PFSK-1 (cell line): ENCODE measurements around the gene PRDX3.

ENCODE experiments used
- FOXP2 ChIP-seq: optimal IDR thresholded peaks from 2 replicates; pipeline ENCODE3; 2011; ENCODE audit warnings: borderline replicate concordance, control low read depth, inconsistent platforms; ENCODE audit not compliant: insufficient read depth; ENCODE audit errors: extremely low read length, extremely low read depth
- POLR2AphosphoS5 ChIP-seq: IDR thresholded peaks from 2 replicates; pipeline ENCODE4 v1.6.1; 2012; ENCODE audit warnings: low read depth, mild to moderate bottlenecking, control low read depth, low read length, moderate library complexity
- REST ChIP-seq, 2 experiments: IDR thresholded peaks; 2 replicates each; pipeline versions ENCODE4 v1.6.1 to v1.8.0; 2011 to 2012; ENCODE audit warnings: low read depth in 2 of 2, low read length in 2 of 2, control low read depth in 1 of 2, inconsistent platforms in 1 of 2, mild to moderate bottlenecking in 1 of 2, moderate library complexity in 1 of 2; ENCODE audit not compliant: insufficient read depth in 1 of 2
- SIN3A ChIP-seq: IDR thresholded peaks from 2 replicates; pipeline ENCODE4 v1.6.1; 2012; ENCODE audit warnings: mild to moderate bottlenecking, low read length, moderate library complexity, borderline replicate concordance; ENCODE audit not compliant: insufficient read depth
- TAF1 ChIP-seq: IDR thresholded peaks from 2 replicates; pipeline ENCODE4 v1.6.1; 2012; ENCODE audit warnings: low read length, control low read depth, borderline replicate concordance; ENCODE audit not compliant: insufficient read depth

The PRDX3 gene

DNA sequence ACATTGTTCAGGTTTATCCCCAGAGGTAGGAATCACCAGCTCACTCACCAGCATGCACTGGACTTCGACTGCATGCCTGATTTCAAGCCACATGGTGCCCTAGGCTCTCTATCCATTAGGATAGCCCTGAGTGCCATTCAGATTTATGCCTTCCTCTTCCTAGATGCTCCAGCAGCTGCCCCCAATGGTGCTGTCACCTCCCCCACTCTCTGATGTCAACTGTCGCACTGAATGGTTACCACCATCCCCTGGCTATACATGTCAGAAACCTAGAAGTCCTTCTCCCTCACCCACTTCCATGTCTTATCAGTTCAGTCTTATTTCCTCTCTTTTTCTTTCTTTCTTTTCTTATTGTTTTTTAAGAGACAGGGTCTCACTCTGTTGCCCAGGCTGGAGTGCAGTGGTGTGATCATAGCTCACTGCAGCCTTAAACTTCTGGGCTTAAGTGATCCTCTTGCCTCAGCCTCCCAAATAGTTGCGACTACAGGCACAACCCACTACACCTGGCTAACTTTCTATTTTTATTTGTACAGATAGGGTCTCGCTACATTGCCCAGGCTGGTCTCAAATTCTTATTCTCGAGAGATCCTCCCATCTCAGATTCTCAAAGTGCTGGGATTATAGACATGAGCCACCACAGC is 16.0 kb downstream of the PRDX3 start:
- TF ChIP-seq FOXP2 (no peak), SIN3A (no peak), TAF1 (no peak)

GRCh38 chr10:119161680-119162451 is 16.7 kb downstream of the PRDX3 start:
- TF ChIP-seq SIN3A (no peak), REST (IDR thresholded peaks at IDR 0.05; ENCODE audit: insufficient read depth in 1 of 2, low read depth in 2 of 2, low read length in 2 of 2) (no peak), POLR2AphosphoS5 (no peak), TAF1 (no peak), FOXP2 (no peak)

GRCh38 chr10:119159332-119159731 is 19.3 kb downstream of the PRDX3 start:
- TF ChIP-seq SIN3A (no peak), POLR2AphosphoS5 (no peak), FOXP2 (no peak), REST (IDR thresholded peaks at IDR 0.05; ENCODE audit: insufficient read depth in 1 of 2, low read depth in 2 of 2, low read length in 2 of 2) (no peak), TAF1 (no peak)

DNA sequence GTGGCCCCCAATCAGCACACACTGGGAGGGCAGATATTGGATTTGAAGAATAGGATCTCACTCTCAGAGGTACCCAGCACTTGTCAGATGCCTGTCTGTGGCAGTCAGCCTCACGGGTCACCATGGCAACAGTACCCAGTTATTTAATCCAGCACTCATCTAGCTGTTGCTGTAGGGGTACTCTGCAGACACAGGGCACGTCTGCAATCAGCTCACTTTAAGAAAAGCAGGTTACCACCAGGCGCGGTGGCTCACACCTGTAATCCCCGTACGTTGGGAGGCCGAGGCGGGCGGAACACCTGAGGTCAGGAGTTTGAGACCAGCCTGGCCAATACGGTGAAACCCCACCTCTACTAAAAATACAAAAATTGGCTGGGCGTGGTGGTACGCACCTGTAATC is 25.0 kb downstream of the PRDX3 start:
- TF ChIP-seq TAF1 (no peak), FOXP2 (no peak), SIN3A (no peak), POLR2AphosphoS5 (no peak), REST (IDR thresholded peaks at IDR 0.05; ENCODE audit: insufficient read depth in 1 of 2, low read depth in 2 of 2, low read length in 2 of 2) (no peak)

- no peak for TF ChIP-seq TAF1
- TF ChIP-seq POLR2AphosphoS5 = no peak
- TF ChIP-seq REST (IDR thresholded peaks at IDR 0.05; ENCODE audit: insufficient read depth in 1 of 2, low read depth in 2 of 2, low read length in 2 of 2) = no peak
- no peak for TF ChIP-seq SIN3A
- no peak for TF ChIP-seq FOXP2
Measured at GRCh38 chr10:119153041-119153440, 25.6 kb downstream of the PRDX3 start.
